HEK293T (cell line): ENCODE measurements around the gene AMN1.

Experiments
- NFRKB ChIP-seq: fragments of 450-650 bp; IDR thresholded peaks from 2 replicates; pipeline ENCODE4 v1.6.1; 2016; ENCODE audit warnings: mild to moderate bottlenecking, moderate library complexity
- ZNF384 ChIP-seq: fragments of 450-650 bp; IDR thresholded peaks from 2 replicates; pipeline ENCODE4 v1.6.1; 2016

DNA sequence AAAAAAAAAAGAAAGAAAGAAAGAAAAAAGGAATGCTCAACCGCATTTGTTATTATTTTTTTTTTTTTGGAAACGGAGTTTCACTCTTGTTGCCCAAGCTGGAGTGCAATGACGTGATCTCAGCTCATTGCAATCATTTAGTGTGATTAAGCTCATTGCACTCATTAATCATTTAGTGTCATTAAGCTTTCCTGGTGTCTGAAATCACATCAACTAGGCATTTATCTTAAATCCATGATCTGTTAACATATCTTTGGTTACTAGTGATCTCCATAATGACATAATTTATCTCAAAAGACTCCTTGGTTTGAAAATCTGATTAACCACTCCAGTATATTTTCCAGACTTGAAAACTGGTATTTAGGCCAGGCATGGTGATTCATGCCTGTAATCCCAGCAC lies 43.0 kb downstream of the AMN1 start:
- TF ChIP-seq ZNF384, result no peak
- no peak for TF ChIP-seq NFRKB
